OCI-LY1 (cell line): ENCODE results near the gene PAPPA.

Experiments
- CTCF ChIP-seq: fragments of 200-600 bp; sonication (generic), shearing (Covaris generic); IDR thresholded peaks from 2 replicates; pipeline ENCODE4 v1.5.1; 2017; ENCODE audit warnings: mild to moderate bottlenecking, antibody characterized with exemption, low read length, moderate library complexity, mixed read lengths
- EZH2 ChIP-seq: fragments of 200-600 bp; sonication (generic), shearing (Covaris generic); IDR thresholded peaks from 2 replicates; pipeline ENCODE4 v1.8.0; 2017; ENCODE audit warnings: borderline replicate concordance, mixed run types, mild to moderate bottlenecking, antibody characterized with exemption, low read length, moderate library complexity, mixed read lengths

GRCh38 chr9:116274293-116274692 is 120.7 kb downstream of the PAPPA start:
- no peak for TF ChIP-seq CTCF
- no peak for TF ChIP-seq EZH2
